NCI-H82 treated with DMSO at 0.1 percent for 48 hours (cell line): Measurements from ENCODE around the gene KRT27.
"Not testable (repeated sequence)": the region's sequence is repeated elsewhere in the genome, so short reads cannot be mapped to it uniquely, and the experiment has no call there.

Experiments used
- DNase-seq: peaks from one replicate; lab custom pipeline; 2025; ENCODE audit not compliant: unreplicated experiment; lab: John Stamatoyannopoulos, UW

Gene KRT27

GRCh38 chr17:40782450-40782849 lies at the start of gene KRT27:
Gene KRT27, minus strand, starts transcription at chr17:40782550. Its CDS starts 57 bp downstream, at chr17:40782493.
- DNase-seq = no peak

GRCh38 chr17:40830085-40830776 lies 47.9 kb upstream of the KRT27 start:
- DNase-seq = no peak

DNA sequence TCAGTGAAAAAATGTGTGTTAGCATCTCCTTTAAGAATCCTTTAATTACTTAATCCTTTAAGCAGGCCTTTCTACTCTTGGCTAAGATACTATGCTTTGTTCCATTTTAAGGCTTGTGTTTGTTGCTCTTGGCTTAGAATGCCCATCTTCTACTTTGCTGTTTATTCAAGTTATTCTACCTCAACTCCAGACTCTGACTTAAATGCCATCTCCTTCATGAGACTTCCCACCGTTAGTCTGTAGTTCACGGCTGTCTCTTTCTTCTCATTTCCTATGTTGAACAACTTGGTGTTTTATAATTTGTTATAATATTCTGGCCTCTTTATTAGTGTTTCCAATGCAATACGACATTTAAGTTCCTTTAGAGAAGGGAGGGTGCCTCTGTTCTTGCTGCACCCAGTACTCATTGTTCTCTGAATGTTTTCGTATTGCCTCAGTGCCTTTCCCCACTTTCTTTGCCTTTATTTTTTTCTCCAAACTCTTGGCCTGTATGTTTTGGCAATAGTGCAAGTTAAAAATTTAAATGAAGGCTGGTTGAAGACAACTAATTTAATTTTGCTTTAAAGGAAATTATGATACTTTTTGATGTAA lies 46.2 kb upstream of the KRT27 start:
- DNase-seq = no peak

DNA sequence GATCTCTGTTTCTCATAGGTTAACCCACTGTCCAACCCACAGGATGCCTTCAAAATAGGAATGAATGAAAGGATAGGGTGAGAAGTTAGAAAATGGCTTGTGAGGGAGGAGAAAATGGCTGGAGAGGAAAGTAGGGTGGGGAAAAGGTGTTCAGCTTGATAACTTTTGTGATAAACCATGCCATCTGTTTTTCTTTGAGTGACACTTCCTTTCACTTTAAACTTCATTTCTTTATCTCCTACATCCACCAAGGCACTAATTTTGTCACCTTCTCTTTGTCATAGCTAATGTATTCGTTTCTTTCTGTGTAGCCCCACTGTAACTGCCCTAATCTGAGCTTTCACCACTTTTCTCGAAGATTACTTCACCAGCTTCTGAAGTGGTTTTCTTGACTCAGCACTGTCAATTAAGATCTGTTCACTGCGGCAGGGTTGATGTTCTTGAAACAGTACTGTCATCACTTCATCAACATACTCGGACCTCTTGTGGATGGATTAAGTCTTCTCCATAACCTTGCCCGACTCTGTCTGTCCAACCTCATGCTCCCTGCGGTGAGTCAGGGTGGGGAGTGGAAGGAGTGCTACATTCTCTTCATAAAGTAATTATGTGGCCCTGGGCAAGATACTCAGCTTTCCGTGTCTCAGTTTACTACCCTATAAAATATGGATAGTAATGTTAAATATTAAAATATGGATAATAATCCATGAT lies 45.5 kb upstream of the KRT27 start:
- DNase-seq = no peak

DNA sequence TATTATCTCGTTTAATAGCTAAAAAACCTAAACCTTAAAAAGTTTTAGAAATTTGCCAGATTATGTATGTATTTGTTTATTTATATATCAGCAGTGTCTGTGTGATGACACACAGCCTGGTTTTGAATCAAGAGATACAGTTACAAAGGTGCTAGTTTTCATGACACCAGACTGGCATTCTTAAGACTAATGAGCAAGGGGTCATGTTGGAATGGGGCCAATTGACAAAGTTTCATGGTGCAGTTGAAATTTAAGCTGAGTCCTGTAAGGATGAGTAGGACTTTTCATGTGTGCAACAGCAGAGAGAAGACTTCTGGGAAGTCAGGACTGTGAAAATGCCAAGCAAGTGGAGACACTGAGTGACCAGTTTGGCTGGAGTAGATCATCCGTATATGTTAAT lies 43.2 kb upstream of the KRT27 start:
- no peak for DNase-seq

DNA sequence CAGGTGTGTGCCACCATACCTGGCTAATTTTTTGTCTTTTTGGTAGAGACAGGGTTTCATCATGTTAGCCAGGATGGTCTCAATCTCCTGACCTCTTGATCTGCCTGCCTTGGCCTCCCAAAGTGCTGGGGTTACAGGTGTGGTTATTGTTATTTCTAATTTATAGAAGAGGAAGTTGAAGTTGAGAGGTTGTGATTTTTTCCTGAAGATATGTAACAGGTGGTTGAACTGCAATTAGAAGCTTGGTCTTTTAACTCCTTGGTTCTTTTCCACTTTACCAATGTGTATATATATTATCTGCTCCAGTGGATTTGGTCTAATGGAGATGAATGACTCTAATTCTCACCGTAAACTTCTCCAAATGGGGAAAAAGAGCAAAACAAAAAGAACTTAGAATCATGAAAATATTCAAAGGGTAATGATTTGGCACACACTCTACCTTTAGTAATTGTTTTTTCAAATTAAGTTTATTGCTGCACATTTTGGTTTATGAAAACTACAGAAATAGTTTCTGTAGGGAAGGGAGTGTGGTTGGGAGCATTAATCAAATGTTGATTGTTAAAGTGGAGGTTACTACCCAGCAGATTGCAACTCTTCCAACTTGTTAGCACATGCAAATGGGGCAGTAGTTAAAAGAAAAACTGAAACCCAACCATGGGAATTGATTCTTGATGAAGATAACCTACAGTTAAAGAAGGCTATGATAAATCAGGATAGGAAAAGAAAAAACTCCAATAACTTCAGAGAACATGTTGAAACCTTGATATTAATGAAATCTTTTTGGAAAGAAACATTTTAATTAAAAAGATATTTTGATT lies 41.9 kb upstream of the KRT27 start:
- no peak for DNase-seq

- DNase-seq = no peak
Measured at GRCh38 chr17:40822132-40822812, 39.9 kb upstream of the KRT27 start, which contains the start of gene KRT10. Gene KRT10, minus strand, starts transcription at chr17:40822614. Its CDS starts 29 bp downstream, at chr17:40822585.

DNA sequence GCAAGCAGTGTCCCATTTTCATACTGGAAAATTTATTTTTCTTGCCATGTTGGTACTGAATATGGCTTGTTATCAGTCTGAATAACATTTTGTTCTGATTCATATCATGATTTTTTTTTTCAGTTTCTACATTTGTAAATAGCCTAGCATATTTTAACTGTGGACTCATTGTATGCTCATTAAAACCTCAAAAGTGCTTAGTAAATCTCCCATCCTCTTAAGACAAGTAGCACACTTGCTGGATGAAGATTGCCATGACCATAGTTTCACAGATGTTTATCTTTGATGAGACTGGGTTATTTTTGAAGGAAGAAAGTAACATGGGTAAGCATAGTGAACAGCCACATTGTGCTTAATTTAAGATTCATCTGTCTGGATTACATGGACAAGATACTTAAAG lies 39.2 kb upstream of the KRT27 start:
- DNase-seq = no peak

GRCh38 chr17:40820228-40820838 lies 38.0 kb upstream of the KRT27 start:
- no peak for DNase-seq

DNA sequence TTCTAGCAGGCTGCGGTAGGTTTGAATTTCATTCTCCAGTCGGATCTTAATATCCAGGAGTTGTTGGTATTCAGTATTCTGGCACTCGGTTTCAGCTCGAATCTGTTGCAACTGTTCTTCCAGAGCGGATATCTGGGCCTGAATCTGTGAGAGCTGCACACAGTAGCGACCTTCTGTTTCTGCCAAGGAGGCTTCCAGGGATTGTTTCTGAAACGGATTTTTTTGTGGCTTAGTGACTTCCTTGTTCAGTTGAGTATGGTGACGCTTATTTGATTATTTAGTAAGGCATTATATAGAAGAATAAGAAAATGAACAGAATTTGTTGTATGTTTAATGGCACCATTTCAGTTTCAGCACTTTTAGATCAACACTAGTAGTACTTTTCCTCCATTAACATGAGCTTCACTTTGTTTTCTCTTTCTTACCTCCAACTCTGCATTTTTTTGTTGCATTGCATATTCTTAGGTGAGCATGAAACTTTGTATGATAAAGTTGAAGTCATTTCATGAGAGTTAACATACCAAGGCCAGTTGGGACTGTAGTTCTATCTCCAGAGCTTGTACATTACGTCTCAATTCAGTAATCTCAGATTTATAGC lies 37.3 kb upstream of the KRT27 start:
- DNase-seq = no peak

- DNase-seq = peak; percentile 11
Measured at GRCh38 chr17:40818733-40819527, 36.6 kb upstream of the KRT27 start.

DNA sequence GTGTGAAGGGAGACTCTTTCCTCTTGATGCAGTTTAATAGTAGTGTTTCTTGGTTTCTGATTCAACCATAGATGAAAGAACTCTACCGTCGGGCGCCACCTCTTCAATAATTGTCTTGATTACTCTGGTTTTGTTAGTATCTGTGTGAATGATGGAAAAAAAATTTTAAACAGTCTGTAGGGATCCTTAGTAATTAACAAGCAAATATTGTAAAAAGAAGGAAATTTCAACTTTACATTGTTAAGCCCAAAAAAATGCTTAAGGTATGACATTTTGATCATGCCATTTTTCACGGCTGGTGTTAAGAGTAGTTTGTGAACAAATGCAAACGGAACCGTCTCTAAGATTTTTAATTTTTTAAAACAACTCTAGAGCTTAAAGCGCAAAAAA lies 36.0 kb upstream of the KRT27 start:
- no peak for DNase-seq

DNA sequence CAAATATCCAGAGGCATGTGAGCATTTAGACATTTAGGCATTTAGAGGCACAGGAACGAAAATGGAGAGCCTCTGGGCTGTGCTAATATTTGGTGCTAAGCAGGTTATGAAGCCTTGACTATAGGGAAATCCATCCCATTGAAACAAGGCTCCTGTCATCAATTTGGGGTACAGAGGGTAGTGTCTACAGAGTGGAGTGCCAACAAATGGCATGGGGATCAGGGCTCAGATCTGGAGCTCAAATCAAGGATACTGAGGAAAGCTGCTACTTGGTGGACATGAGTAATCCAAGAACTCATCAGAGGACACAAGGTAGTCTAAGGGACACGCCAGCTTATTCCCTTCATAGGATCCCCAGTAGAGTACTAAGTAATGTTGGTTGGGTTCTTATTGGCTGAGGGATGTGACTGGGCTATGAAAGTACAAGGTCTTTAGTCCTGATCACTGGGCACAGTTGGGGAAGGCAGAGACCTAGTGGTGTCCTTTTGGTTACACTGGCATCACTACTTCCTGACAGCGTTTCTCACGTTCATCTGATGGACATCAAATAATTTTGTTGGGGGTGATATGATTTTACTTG lies 34.8 kb upstream of the KRT27 start:
- DNase-seq = no peak

GRCh38 chr17:40816569-40816968 lies 34.2 kb upstream of the KRT27 start:
- DNase-seq = no peak

DNA sequence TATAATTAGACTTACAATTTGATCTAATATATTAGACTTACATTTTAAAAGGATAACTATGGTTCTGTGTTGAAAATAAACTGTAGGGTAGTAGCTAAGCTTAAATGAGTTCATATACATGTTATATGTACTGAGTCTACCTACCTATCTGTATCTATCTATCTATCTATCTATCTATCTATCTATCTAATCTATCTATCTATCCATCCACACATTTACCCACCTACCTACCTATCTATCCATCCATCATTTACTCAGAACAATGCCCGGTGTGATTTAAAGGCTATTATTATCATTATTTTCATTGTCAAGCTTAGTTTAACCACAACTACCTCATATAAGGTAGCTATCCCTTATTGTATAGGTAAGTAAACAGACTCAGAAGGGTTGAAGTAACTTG lies 33.0 kb upstream of the KRT27 start:
- DNase-seq = no peak

DNA sequence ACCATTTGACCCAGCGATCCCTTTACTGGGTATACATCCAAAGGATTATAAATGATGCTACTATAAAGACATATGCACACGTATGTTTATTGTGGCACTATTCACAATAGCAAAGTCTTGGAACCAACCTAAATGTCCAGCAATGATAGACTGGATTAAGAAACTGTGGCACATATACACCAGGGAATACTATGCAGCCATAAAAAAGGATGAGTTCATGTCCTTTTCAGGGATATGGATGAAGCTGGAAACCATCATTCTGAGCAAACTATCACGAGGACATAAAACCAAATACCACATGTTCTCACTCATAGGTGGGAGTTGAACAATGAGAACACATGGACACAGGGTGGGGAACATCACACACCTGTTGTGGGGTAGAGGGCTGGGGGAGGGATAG lies 32.3 kb upstream of the KRT27 start:
- not testable (repeated sequence) for DNase-seq

- no peak for DNase-seq
Measured at GRCh38 chr17:40813804-40814203, 31.5 kb upstream of the KRT27 start.

DNA sequence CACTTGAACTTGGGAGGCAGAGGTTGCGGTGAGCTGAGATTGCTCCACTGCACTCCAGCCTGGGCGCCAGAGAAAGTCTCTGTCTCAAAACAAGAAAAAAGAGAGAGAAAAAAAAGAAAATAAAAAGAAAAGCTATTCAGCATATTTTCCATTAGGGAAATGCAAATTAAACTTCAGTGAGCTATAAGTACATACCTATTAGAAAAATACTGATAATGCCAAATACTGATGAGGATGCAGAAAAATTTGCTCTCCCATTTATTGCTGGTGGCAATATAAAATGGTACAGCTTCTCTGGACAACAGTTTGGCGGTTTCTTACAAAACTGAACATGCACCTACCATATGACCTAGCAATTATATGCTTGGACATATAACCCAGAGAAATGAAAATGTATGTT lies 30.3 kb upstream of the KRT27 start:
- no peak for DNase-seq

DNA sequence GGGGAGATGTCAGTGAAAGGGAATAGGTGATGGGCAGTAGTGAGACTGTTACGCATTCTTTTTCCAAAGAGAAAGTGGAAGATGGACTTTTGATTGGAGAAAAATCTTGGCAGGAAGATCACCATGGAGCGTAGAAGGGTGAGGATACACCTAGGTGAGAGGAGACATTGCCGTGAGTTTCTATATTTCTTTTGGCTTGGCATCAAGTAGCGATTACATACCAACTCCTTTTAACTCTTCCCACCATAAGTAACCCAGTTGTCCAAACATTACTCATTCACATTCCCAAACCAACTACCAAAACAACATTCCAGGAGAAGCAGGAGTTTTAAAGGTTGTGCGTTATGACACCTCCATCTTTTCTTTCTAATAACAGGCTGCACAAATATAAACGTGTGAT lies 28.1 kb upstream of the KRT27 start:
- DNase-seq = no peak
